HepG2 (cell line): ENCODE data around the gene CCDC136. TPM values are rescaled to one million over a fixed set of nuclear protein-coding genes. Genes with fewer than 3 reads are reported as not detected.

ENCODE experiments used
- ATAC-seq: fragments of 200-7000 bp; cut with Tn5 transposase; 3 replicates; pipeline ENCODE4 v1.9.1; 2020; ENCODE audit warnings: mild to moderate bottlenecking, moderate library complexity
- BruUV-seq: library from RNA; stranded (reverse); fragments of 400-500 nt; replicated peaks from 2 replicates; lab custom pipeline; 2021; lab: Mats Ljungman, UMichigan
- CTCF ChIA-PET: fragments of 300-600 bp; formaldehyde crosslinking; extraction: SDS; loops from one replicate; lab custom pipeline; 2021; ENCODE audit warnings: low total read pairs, inconsistent platforms, low intra/inter-chr PET ratio; lab: Yijun Ruan, JAX
- POLR2A ChIA-PET: fragments of 350-600 bp; sonication (Branson Sonifier 250); formaldehyde crosslinking; loops from one replicate; lab custom pipeline; 2020; ENCODE audit warnings: antibody characterized with exemption, inconsistent platforms; lab: Yijun Ruan, JAX
- DNase-seq: peaks from one replicate; pipeline ENCODE4 v3.0.0-alpha.2; 2015; ENCODE audit warnings: low spot score
- FAIRE-seq: peaks from 3 replicates; lab custom pipeline; 2011; peaks lifted over from hg19 to GRCh38; lab: Jason Lieb, UNC
- H2AFZ ChIP-seq: one replicate; pipeline ENCODE4 v1.6.1; 2011; ENCODE audit warnings: low read length, inconsistent platforms
- H3K27ac ChIP-seq: fragments of 300-600 bp; 3 replicates; pipeline ENCODE4 v1.8.0; 2011; ENCODE audit warnings: mixed run types, mild to moderate bottlenecking, mixed read lengths, low read length, inconsistent platforms; ENCODE audit not compliant: insufficient read depth; ENCODE audit errors: extremely low read length
- H3K27me3 ChIP-seq, 2 experiments: fragments of 200-600 bp in 1 of 2; 2 replicates in 1 of 2; 3 replicates in 1 of 2; pipeline versions ENCODE4 v1.6.0 to v1.8.0; 2011; ENCODE audit warnings: low read length in 2 of 2, mild to moderate bottlenecking in 2 of 2, moderate library complexity in 2 of 2, inconsistent platforms in 1 of 2; ENCODE audit not compliant: insufficient read depth in 2 of 2, control insufficient read depth in 1 of 2
- H3K36me3 ChIP-seq, 2 experiments: fragments of 200-600 bp in 1 of 2; replicated peaks in 1 of 2; 2 replicates in 1 of 2; 3 replicates in 1 of 2; pipeline versions ENCODE4 v1.5.1 to v1.8.0; 2011; ENCODE audit warnings: low read length in 2 of 2, inconsistent platforms in 1 of 2; ENCODE audit not compliant: insufficient read depth in 2 of 2, control insufficient read depth in 1 of 2
- H3K4me1 ChIP-seq: 2 replicates; pipeline ENCODE4 v1.5.1; 2012; ENCODE audit warnings: low read length, inconsistent platforms; ENCODE audit not compliant: insufficient read depth
- H3K4me2 ChIP-seq: 2 replicates; pipeline ENCODE4 v1.6.0; 2011; ENCODE audit warnings: low read depth, low read length, inconsistent platforms
- H3K4me3 ChIP-seq, 3 experiments: fragments of 200-600 bp in 1 of 3; sonication (generic), shearing (Covaris generic) in 1 of 3; replicated peaks in 1 of 3; 2 replicates each; pipeline ENCODE4 v1.5.1; 2011 to 2016; ENCODE audit warnings: low read length in 3 of 3, inconsistent platforms in 2 of 3, low read depth in 2 of 3, mild to moderate bottlenecking in 2 of 3, control low read depth in 1 of 3, mixed read lengths in 1 of 3; ENCODE audit not compliant: insufficient read depth in 1 of 3
- H3K79me2 ChIP-seq: one replicate; pipeline ENCODE4 v1.6.1; 2011; ENCODE audit warnings: low read length, inconsistent platforms; ENCODE audit not compliant: insufficient read depth
- H3K9ac ChIP-seq: 2 replicates; pipeline ENCODE4 v1.6.0; 2011; ENCODE audit warnings: mild to moderate bottlenecking, low read depth, low read length, inconsistent platforms; ENCODE audit not compliant: insufficient read depth
- H3K9me3 ChIP-seq: 2 replicates; pipeline ENCODE4 v1.5.1; 2012; ENCODE audit warnings: mild to moderate bottlenecking, low read length
- H4K20me1 ChIP-seq: 2 replicates; pipeline ENCODE4 v1.6.0; 2011; ENCODE audit warnings: inconsistent platforms, mild to moderate bottlenecking, low read length, moderate library complexity; ENCODE audit not compliant: insufficient read depth
- ARNTL ChIP-seq: sonication (generic); formaldehyde crosslinking; IDR thresholded peaks from 2 replicates; pipeline ENCODE4 v1.4.0; 2020; ENCODE audit warnings: mild to moderate bottlenecking, missing genetic modification reagents
- IRF1 ChIP-seq: sonication (generic); formaldehyde crosslinking; IDR thresholded peaks from 2 replicates; pipeline ENCODE4 v1.4.0; 2020; ENCODE audit warnings: low read depth, mild to moderate bottlenecking, missing genetic modification reagents
- MIER3 ChIP-seq: IDR thresholded peaks from 2 replicates; pipeline ENCODE4 v1.6.1; 2016; ENCODE audit warnings: missing compliant biosample characterization, borderline replicate concordance
- NFIB ChIP-seq: sonication (generic); formaldehyde crosslinking; IDR thresholded peaks from 2 replicates; pipeline ENCODE4 v1.9.0; 2021; ENCODE audit warnings: missing genetic modification reagents, mild to moderate bottlenecking, borderline replicate concordance
- RXRA ChIP-seq: sonication (generic); formaldehyde crosslinking; IDR thresholded peaks from 2 replicates; pipeline ENCODE4 v1.5.1; 2020; ENCODE audit warnings: missing genetic modification reagents
- SNAPC5 ChIP-seq: sonication (generic); formaldehyde crosslinking; IDR thresholded peaks from 2 replicates; pipeline ENCODE4 v1.8.1; 2023; ENCODE audit warnings: mild to moderate bottlenecking, missing genetic modification reagents, borderline replicate concordance
- ZMYM3 ChIP-seq: sonication (generic); formaldehyde crosslinking; IDR thresholded peaks from 2 replicates; pipeline ENCODE4 v1.5.1; 2020; ENCODE audit warnings: mild to moderate bottlenecking, missing genetic modification reagents
- ZNF792 ChIP-seq: IDR thresholded peaks from 2 replicates; pipeline ENCODE4 v1.6.1; 2016
- ZNF800 ChIP-seq: sonication (generic); formaldehyde crosslinking; IDR thresholded peaks from 2 replicates; pipeline ENCODE4 v1.4.0; 2020; ENCODE audit warnings: missing genetic modification reagents
- WGBS: methylation state at CpG from one replicate; pipeline ENCODE4 v1.1.6; 2017; ENCODE audit warnings: low lambda C conversion rate; 5-methylcytosine and 5-hydroxymethylcytosine counted together
- in situ Hi-C: cut with HindIII; loops from 2 replicates; pipeline ENCODE4 v1.10.0; 2017; ENCODE audit warnings: low pct_unique_long_range_greater_than_20kb; ENCODE audit not compliant: extremely low pct_ligation_motif_present
- intact Hi-C: fragments of 100-400 bp; cut with micrococcal nuclease; formaldehyde crosslinking; loops from one replicate; pipeline ENCODE4 v1.10.0; 2022; ENCODE audit not compliant: unreplicated experiment
- polyA plus RNA-seq, 8 experiments: library from polyadenylated mRNA; depleted of rRNA in 3 of 8; stranded (reverse) in 7 of 8; unstranded in 1 of 8; fragments of >200 nt; fragmentation: Illumina TruSeq in 4 of 8; extraction: Trizol in 4 of 8; gene quantifications; 2 replicates each; pipeline versions ENCODE4 v1.2.1 to v1.2.3, GENCODE V29; 2011 to 2016; ENCODE audit warnings: low read depth in 4 of 8, missing spikeins in 1 of 8, mixed read lengths in 1 of 8; ENCODE audit not compliant: insufficient read depth in 1 of 8
- total RNA-seq, 5 experiments: library from RNA; depleted of rRNA; stranded (reverse); fragments of >200 nt; fragmentation: Illumina TruSeq; extraction: Trizol; gene quantifications; 2 replicates each; pipeline ENCODE4 v1.2.3, GENCODE V29; 2016; ENCODE audit warnings: low read depth in 1 of 5

Gene CCDC136
- total and polyA plus RNA-seq, 2 of the 13 experiments (the other 11 are each of a cell fraction or from before 2014, with no cell fraction given): 0.04 to 0.38 TPM

GRCh38 chr7:128838981-128839731 lies 47.4 kb downstream of the CCDC136 start:
- H3K79me2 ChIP-seq: no peaks in the 10 kb centered on the region
- peaks cover 4% of the 10 kb centered on the region; the same call in 1 of the 2 replicates for H3K4me1 ChIP-seq
- DNase-seq (no peak), ATAC-seq (no peak), FAIRE-seq (no peak)
- WGBS: 69% methylated on average over 4 of the region's 17 CpGs
- H3K9me3 ChIP-seq: no peaks in the 10 kb centered on the region
- H3K27ac ChIP-seq: no peak overlapping the region
- ChIA-PET CTCF (no interaction called here), POLR2A (no interaction called here)
- H3K9ac ChIP-seq: no peak overlapping the region
- intact Hi-C loops: loop anchor here (5.0 kb wide), 1 partner anchor 33 kb away; no protein-coding TSS in a partner anchor
- no TSS peak for BruUV-seq
- in situ Hi-C loops: no loop called here
- no peak overlapping the region for H3K4me3 ChIP-seq
- H2AFZ ChIP-seq: no peak overlapping the region
- no peaks in the 10 kb centered on the region for H4K20me1 ChIP-seq
- no peaks in the 10 kb centered on the region for H3K36me3 ChIP-seq
- no peak overlapping the region for H3K4me2 ChIP-seq
- H3K27me3 ChIP-seq: peaks cover 3 to 15% of the 10 kb centered on the region in 2 experiments; a peak in 2 of 5 replicates
- no peak for TF ChIP-seq IRF1
- TF ChIP-seq ZMYM3 (CRISPR knock-in tag): no peak
- TF ChIP-seq ZNF800 (CRISPR knock-in tag): no peak
- TF ChIP-seq NFIB (CRISPR knock-in tag): no peak
- no peak for TF ChIP-seq ZNF792 (CRISPR knock-in tag)
- no peak for TF ChIP-seq MIER3 (CRISPR knock-in tag)
- TF ChIP-seq ARNTL (CRISPR knock-in tag): no peak
- TF ChIP-seq RXRA (CRISPR knock-in tag): no peak
- no peak for TF ChIP-seq SNAPC5 (CRISPR knock-in tag)
- TF ChIP-seq, all 625 proteins: peak for 0
